CD4-positive, alpha-beta T cell (primary cell): ENCODE data around the gene NSD2. TPM values are rescaled to one million over a fixed set of nuclear protein-coding genes. Genes with fewer than 3 reads are reported as not detected.

ENCODE experiments used
- ATAC-seq: fragments of 200-7000 bp; cut with Tn5 transposase; one replicate; pipeline ENCODE4 v1.10.0; 2022; ENCODE audit warnings: mild to moderate bottlenecking; ENCODE audit not compliant: poor library complexity
- CTCF ChIA-PET: fragments of 350-600 bp; sonication (Branson Sonifier 250); formaldehyde crosslinking; loops from one replicate; lab custom pipeline; 2021; ENCODE audit warnings: antibody characterized with exemption, inconsistent platforms; lab: Charles Lee
- POLR2A ChIA-PET: fragments of 350-600 bp; sonication (Branson Sonifier 250); formaldehyde crosslinking; loops from one replicate; lab custom pipeline; 2021; ENCODE audit warnings: antibody characterized with exemption, inconsistent platforms; lab: Charles Lee
- DNase-seq, 14 experiments: peaks; one replicate each; pipeline ENCODE4 v3.0.0-alpha.2; 2013 to 2020; ENCODE audit warnings: mixed read lengths in 2 of 14
- H3K27ac ChIP-seq, 2 donors: one replicate each; pipeline versions ENCODE4 v1.5.1 to v1.7.0; 2013; ENCODE audit warnings: low read length in 2 of 2, low read depth in 1 of 2, mild to moderate bottlenecking in 1 of 2
- H3K27me3 ChIP-seq, 2 experiments: 1 replicate in 1 of 2; 2 replicates in 1 of 2; pipeline versions ENCODE4 v1.6.1 to v1.7.0; 2013; ENCODE audit warnings: low read length in 2 of 2, control low read depth in 1 of 2, mild to moderate bottlenecking in 1 of 2, moderate library complexity in 1 of 2; ENCODE audit not compliant: insufficient read depth in 2 of 2, control insufficient read depth in 1 of 2
- H3K36me3 ChIP-seq: one replicate; pipeline ENCODE4 v1.6.1; 2013; ENCODE audit warnings: low read length, control low read depth; ENCODE audit not compliant: insufficient read depth
- H3K4me1 ChIP-seq: one replicate; pipeline ENCODE4 v1.6.1; 2013; ENCODE audit warnings: low read length, control low read depth; ENCODE audit not compliant: insufficient read depth
- H3K4me3 ChIP-seq: one replicate; pipeline ENCODE4 v1.5.1; 2013; ENCODE audit warnings: mild to moderate bottlenecking, low read length, moderate library complexity
- H3K9me3 ChIP-seq, 2 experiments: 1 replicate in 1 of 2; 2 replicates in 1 of 2; pipeline versions ENCODE4 v1.6.1 to v1.7.0; 2013; ENCODE audit warnings: low read length in 2 of 2, mild to moderate bottlenecking in 2 of 2, control low read depth in 1 of 2, moderate library complexity in 1 of 2; ENCODE audit not compliant: control insufficient read depth in 1 of 2, insufficient read depth in 1 of 2
- H3K27ac Mint-ChIP-seq: one replicate; pipeline ENCODE4 v1.8.0; 2020; ENCODE audit warnings: mixed read lengths
- H3K27me3 Mint-ChIP-seq: one replicate; pipeline ENCODE4 v1.8.0; 2021; ENCODE audit warnings: mixed read lengths
- H3K36me3 Mint-ChIP-seq: one replicate; pipeline ENCODE4 v1.8.0; 2021; ENCODE audit warnings: low read depth, mixed read lengths
- H3K4me1 Mint-ChIP-seq: one replicate; pipeline ENCODE4 v1.8.0; 2021; ENCODE audit warnings: low read depth, mixed read lengths
- H3K4me3 Mint-ChIP-seq: one replicate; pipeline ENCODE4 v1.8.0; 2020; ENCODE audit warnings: mild to moderate bottlenecking, mixed read lengths
- H3K9me3 Mint-ChIP-seq: one replicate; pipeline ENCODE4 v1.8.0; 2020; ENCODE audit warnings: mixed read lengths
- intact Hi-C, 2 experiments: fragments of 100-400 bp; cut with DNase I in 1 of 2; cut with micrococcal nuclease in 1 of 2; formaldehyde crosslinking; loops; one replicate each; pipeline versions ENCODE4 v1.15.1 to v1.9.0; 2023 to 2025; cut with DNase I, micrococcal nuclease
- total RNA-seq, 174 experiments: library from RNA in 2 of 174; stranded (reverse) in 2 of 174; gene quantifications; one replicate each; pipeline ENCODE4 v1.2.3 and lab custom pipeline; 2021 to 2026
- TF ChIP-seq, protein P1 (sequence below): fragments of 200-600 bp; IDR thresholded peaks from one replicate; pipeline ENCODE4 v1.8.0; 2022; ENCODE audit warnings: antibody characterized with exemption, mild to moderate bottlenecking

The NSD2 gene
- total RNA-seq, 2 experiments from 2014 or later: 42.4 to 45.8 TPM

DNA sequence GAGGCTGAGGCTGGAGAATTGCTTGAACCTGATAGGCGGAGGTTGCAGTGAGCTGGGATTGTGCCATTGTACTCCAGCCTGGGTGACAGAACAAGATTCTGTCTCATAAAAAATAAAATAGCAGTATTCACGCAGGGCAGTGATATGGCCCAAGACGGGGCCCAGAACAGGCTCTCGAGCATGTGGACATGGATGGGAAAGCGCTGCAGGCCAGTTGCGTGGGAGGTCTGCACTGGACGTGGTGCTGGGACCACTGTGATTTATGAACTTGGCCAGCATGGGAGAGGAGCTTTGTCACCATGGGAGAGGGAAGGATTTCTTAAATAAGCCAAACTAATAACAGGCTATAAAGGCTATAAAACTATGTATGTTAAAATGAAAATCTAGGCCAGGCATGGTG, 51.6 kb downstream of the NSD2 start:
- no peak overlapping the region for H3K27ac Mint-ChIP-seq
- TF ChIP-seq, protein P1, sequence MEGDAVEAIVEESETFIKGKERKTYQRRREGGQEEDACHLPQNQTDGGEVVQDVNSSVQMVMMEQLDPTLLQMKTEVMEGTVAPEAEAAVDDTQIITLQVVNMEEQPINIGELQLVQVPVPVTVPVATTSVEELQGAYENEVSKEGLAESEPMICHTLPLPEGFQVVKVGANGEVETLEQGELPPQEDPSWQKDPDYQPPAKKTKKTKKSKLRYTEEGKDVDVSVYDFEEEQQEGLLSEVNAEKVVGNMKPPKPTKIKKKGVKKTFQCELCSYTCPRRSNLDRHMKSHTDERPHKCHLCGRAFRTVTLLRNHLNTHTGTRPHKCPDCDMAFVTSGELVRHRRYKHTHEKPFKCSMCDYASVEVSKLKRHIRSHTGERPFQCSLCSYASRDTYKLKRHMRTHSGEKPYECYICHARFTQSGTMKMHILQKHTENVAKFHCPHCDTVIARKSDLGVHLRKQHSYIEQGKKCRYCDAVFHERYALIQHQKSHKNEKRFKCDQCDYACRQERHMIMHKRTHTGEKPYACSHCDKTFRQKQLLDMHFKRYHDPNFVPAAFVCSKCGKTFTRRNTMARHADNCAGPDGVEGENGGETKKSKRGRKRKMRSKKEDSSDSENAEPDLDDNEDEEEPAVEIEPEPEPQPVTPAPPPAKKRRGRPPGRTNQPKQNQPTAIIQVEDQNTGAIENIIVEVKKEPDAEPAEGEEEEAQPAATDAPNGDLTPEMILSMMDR: no peak
- no peak overlapping the region for H3K27ac ChIP-seq
- H3K4me1 ChIP-seq: no peaks in the 10 kb centered on the region
- POLR2A ChIA-PET: no interaction called here
- no peaks in the 10 kb centered on the region for H3K4me1 Mint-ChIP-seq
- H3K4me3 ChIP-seq: no peak overlapping the region
- no peaks in the 10 kb centered on the region for H3K27me3 ChIP-seq
- DNase-seq: no peak
- H3K9me3 Mint-ChIP-seq: no peaks in the 10 kb centered on the region
- H3K4me3 Mint-ChIP-seq: no peak overlapping the region
- CTCF ChIA-PET: no interaction called here
- ATAC-seq: no peak
- peaks cover 42% of the 10 kb centered on the region for H3K36me3 Mint-ChIP-seq
- H3K9me3 ChIP-seq: no peaks in the 10 kb centered on the region
- no peaks in the 10 kb centered on the region for H3K27me3 Mint-ChIP-seq
- intact Hi-C loops: no loop called here
- peaks cover 23% of the 10 kb centered on the region for H3K36me3 ChIP-seq

DNA sequence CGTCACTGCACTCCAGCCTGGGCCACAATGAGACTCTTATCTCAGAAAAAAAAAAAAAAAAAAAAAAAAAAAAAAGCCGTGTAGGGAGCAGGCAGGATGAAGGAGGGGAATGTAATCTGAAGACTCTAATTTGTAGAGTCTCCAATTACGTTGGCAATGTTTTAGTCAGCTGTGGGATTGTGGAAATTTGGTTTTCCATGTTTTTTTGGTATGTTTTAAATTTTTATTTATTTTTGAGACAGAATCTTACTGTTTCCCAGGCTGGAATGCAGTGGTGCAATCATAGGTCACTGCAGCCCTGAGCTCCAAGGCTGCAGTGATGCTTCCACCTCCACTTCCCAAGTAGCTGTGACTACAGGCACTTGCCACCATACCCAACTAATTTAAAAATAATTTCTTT, 56.5 kb downstream of the NSD2 start:
- Histone ChIP-seq H3K27ac (no peak overlapping the region), H3K27me3 (no peaks in the 10 kb centered on the region), H3K4me1 (no peaks in the 10 kb centered on the region), H3K36me3 (peaks cover 21% of the 10 kb centered on the region), H3K9me3 (no peaks in the 10 kb centered on the region), H3K4me3 (no peak overlapping the region)
- Mint-ChIP-seq H3K4me3 (no peak overlapping the region), H3K4me1 (no peaks in the 10 kb centered on the region), H3K36me3 (peaks cover 42% of the 10 kb centered on the region), H3K9me3 (no peaks in the 10 kb centered on the region), H3K27me3 (no peaks in the 10 kb centered on the region), H3K27ac (no peak overlapping the region)
- TF ChIP-seq, protein P1: no peak
- ATAC-seq: no peak
- ChIA-PET CTCF (no interaction called here), POLR2A (no interaction called here)
- DNase-seq: no peak
- intact Hi-C loops: no loop called here

DNA sequence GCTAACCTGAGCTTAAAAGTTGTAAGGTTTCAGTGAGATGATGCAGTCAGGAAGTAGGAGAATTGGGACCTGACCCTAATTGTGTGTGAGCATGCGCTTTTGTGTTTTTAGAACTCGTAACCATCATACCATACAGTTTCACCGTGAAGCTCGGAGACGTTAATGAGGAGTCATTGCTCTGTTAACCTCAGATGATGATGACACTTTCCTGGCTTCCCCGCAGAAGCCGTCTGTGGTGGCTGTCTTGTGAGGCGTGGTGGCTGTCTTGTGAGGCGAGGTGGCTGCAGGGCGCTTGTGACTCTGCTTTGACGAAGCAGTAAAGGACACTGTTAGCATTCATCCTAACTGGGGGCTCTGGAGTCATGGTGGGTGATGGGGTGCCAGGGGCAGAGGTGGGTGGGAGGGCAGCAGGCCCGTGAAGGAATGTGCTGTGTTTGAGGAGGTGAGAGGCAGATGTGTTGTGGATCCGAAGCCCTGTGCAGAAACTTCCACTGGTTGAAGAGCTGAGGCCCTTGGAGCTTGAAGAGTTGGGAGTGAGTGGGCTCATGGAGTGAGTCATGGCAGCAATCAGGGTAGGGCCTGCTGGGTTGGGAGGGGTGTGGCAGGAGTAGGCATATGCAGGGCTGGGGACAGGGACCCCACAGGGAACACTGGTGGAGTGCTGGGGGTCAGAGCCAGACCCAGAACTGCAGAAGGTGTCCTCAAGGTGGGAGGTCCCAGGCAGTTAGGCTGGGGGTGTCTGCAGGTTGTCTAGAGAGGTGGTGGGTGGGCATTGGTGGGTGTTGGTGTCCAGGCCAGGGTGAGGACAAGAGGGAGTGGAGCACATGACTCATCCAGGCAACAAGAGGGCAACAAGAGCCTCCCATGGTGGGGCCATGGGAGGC, 57.4 kb downstream of the NSD2 start:
- Histone ChIP-seq H3K27ac (no peak overlapping the region), H3K36me3 (peaks cover 25% of the 10 kb centered on the region), H3K4me1 (no peaks in the 10 kb centered on the region), H3K9me3 (no peaks in the 10 kb centered on the region), H3K4me3 (no peak overlapping the region), H3K27me3 (no peaks in the 10 kb centered on the region)
- Mint-ChIP-seq H3K27ac (no peak overlapping the region), H3K36me3 (peaks cover 35% of the 10 kb centered on the region), H3K27me3 (no peaks in the 10 kb centered on the region), H3K4me3 (no peak overlapping the region), H3K9me3 (no peaks in the 10 kb centered on the region), H3K4me1 (no peaks in the 10 kb centered on the region)
- POLR2A ChIA-PET: no interaction called here
- TF ChIP-seq, protein P1: no peak
- DNase-seq (peak in 3 of 14 experiments; percentile 24 to 33 (median 31)), ATAC-seq (peak; percentile 24)
- CTCF ChIA-PET: no interaction called here
- intact Hi-C loops: no loop called here
